ENCODE data around the gene SLCO4C1.

The SLCO4C1 gene

DNA sequence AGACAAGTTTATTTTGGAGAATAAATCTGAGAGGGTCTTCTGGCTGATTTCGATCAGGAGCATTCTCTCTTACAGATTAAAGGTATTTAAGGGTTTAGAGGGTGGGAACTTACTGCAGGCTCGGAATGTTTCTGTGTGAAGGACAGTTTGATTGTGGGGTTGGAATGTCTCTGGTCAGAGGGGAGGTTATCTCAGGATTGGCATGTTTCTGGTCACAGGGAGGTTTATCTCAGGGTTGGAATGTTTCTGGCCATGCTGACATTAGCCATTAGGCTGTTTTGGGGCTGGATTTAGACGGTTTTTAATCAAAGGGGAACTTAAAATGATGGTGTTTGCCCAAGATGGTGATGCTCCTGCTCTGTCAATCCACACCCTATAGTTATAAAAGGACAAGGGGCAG is 95.2 kb downstream of the SLCO4C1 start:
- TF ChIP-seq, protein P1, sequence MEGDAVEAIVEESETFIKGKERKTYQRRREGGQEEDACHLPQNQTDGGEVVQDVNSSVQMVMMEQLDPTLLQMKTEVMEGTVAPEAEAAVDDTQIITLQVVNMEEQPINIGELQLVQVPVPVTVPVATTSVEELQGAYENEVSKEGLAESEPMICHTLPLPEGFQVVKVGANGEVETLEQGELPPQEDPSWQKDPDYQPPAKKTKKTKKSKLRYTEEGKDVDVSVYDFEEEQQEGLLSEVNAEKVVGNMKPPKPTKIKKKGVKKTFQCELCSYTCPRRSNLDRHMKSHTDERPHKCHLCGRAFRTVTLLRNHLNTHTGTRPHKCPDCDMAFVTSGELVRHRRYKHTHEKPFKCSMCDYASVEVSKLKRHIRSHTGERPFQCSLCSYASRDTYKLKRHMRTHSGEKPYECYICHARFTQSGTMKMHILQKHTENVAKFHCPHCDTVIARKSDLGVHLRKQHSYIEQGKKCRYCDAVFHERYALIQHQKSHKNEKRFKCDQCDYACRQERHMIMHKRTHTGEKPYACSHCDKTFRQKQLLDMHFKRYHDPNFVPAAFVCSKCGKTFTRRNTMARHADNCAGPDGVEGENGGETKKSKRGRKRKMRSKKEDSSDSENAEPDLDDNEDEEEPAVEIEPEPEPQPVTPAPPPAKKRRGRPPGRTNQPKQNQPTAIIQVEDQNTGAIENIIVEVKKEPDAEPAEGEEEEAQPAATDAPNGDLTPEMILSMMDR (IDR thresholded peaks at IDR 0.05; ENCODE audit: low read depth, low read length) = no peak
- H3K4me3 ChIP-seq (ENCODE audit: low read depth, low read length) = no peak overlapping the region

DNA sequence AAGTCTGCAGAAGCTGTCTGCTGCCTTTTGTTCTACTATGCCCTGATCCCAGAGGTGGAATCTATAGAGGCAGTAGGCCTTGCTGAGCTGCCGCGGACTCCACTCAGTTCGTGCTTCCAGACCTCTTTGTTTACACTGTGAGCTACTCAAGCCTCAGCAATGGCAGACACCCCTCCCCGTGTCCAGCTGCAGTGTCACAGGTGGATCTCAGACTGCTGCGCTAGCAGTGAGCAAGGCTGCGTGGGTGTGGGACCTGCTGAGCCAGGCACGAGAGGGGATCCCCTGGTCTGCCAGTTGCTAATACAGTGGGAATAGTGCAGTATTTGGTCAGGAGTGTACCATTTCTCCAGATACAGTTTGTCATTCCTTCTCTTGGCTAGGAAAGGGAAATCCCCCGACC is 99.6 kb downstream of the SLCO4C1 start:
- no peak overlapping the region for H3K4me3 ChIP-seq (ENCODE audit: low read depth, low read length)
- TF ChIP-seq, protein P1 (IDR thresholded peaks at IDR 0.05; ENCODE audit: low read depth, low read length) = no peak
